ENCODE results near the gene MRPL55.

- TF ChIP-seq CTCF (IDR thresholded peaks at IDR 0.05) (no peak), POLR2A (IDR thresholded peaks at IDR 0.05) (no peak)
These were observed 32.3 kb upstream of the MRPL55 start for GRCh38 chr1:228141226-228142044.

Data from tibial nerve (tissue), 3 donors.